Esophagus muscularis mucosa (tissue), 4 donors: ENCODE results near the gene AIF1. TPM values are rescaled to one million over a fixed set of nuclear protein-coding genes. Genes with fewer than 3 reads are reported as not detected.
A peak's percentile ranks its signal among the peaks of the same experiment; 100 is the strongest.

ENCODE experiments used
- DNase-seq: peaks from one replicate; pipeline ENCODE4 v3.0.0-alpha.2; 2017; ENCODE audit errors: extremely low spot score
- H3K27ac ChIP-seq, 4 donors: fragments of 200-600 bp; sonication (generic); replicated peaks in 1 of 4; 1 replicate in 3 of 4; 2 replicates in 1 of 4; pipeline ENCODE4 v1.5.1; 2016 to 2019; ENCODE audit warnings: mild to moderate bottlenecking in 1 of 4
- H3K27me3 ChIP-seq, 4 donors: fragments of 200-600 bp; sonication (generic); one replicate each; pipeline versions ENCODE4 v1.5.1 to v1.6.0; 2016 to 2019
- H3K36me3 ChIP-seq, 4 donors: fragments of 200-600 bp; sonication (generic); one replicate each; pipeline ENCODE4 v1.5.1; 2016 to 2019
- H3K4me1 ChIP-seq, 4 donors: fragments of 200-600 bp; sonication (generic); one replicate each; pipeline ENCODE4 v1.5.1; 2016 to 2019
- H3K4me3 ChIP-seq, 4 donors: fragments of 200-600 bp; sonication (generic); 1 replicate in 2 of 4; 2 replicates in 2 of 4; pipeline ENCODE4 v1.5.1; 2016 to 2019; ENCODE audit warnings: mild to moderate bottlenecking in 4 of 4, moderate library complexity in 1 of 4
- H3K9me3 ChIP-seq, 4 donors: fragments of 200-600 bp; sonication (generic); 1 replicate in 3 of 4; 2 replicates in 1 of 4; pipeline ENCODE4 v1.5.1; 2016 to 2019
- EP300 ChIP-seq: sonication (generic); formaldehyde crosslinking; IDR thresholded peaks from one replicate; pipeline ENCODE4 v1.6.1; 2017; ENCODE audit warnings: antibody characterized with exemption
- POLR2A ChIP-seq: fragments of 450-650 bp; IDR thresholded peaks from one replicate; pipeline ENCODE4 v1.6.1; 2017; ENCODE audit warnings: antibody characterized with exemption, moderate library complexity, mild to moderate bottlenecking, low read depth
- POLR2AphosphoS5 ChIP-seq, 2 donors: sonication (generic); formaldehyde crosslinking; IDR thresholded peaks; one replicate each; pipeline ENCODE4 v1.6.1; 2017; ENCODE audit warnings: antibody characterized with exemption in 2 of 2
- WGBS: methylation state at CpG from one replicate; pipeline ENCODE4 v1.1.5; 2018; 5-methylcytosine and 5-hydroxymethylcytosine counted together
- intact Hi-C: fragments of 100-400 bp; cut with DNase I; formaldehyde crosslinking; loops from one replicate; pipeline ENCODE4 v1.15.1; 2023
- total RNA-seq, 4 donors: library from RNA; depleted of rRNA; stranded (reverse); fragments of >200 nt; gene quantifications; one replicate each; pipeline versions ENCODE4 v1.1.0 to v1.2.1, GENCODE V29; 2016
- TF ChIP-seq, protein P1 (sequence below), 3 experiments: fragments of 200-600 bp in 2 of 3; fragments of 450-650 bp in 1 of 3; sonication (generic) in 2 of 3; IDR thresholded peaks; one replicate each; pipeline ENCODE4 v1.5.1; 2017 to 2019; ENCODE audit warnings: antibody characterized with exemption in 3 of 3, mild to moderate bottlenecking in 2 of 3, moderate library complexity in 1 of 3

AIF1 gene
- total RNA-seq, 4 donors from 2014 or later, result 9.4 to 41.9 (median 14.4) TPM

DNA sequence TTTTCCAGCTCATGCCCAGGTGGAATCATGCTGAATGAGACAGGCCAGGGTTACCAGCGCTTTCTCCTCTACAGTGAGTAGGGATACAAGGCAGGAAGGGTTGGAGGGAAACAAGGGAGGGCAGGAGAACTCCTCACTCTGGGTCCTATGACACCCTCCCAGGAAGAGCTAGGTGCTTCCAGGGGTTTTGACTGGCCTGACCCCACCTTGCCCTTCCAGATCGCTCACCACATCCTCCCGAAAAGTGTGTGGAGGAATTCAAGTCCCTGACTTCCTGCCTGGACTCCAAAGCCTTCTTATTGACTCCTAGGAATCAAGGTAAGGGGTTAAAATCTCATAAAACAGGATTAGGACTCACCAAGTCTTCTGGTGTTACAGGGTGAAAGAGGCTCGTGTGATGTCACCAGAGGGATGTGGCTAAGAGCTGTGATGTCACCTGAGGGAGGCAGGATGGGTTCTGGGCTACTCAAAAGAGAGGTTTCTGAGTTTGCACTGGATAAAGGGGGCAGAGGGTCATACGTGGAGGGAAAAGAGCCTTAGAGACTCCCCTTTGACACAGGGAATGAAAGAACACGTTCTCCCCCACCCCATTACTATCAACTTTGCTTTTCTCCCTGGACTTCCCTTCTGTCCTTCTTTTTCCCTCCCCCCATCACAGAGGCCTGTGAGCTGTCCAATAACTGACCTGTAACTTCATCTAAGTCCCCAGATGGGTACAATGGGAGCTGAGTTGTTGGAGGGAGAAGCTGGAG is 42.5 kb downstream of the AIF1 start:
- H3K4me1 ChIP-seq, result peaks cover 48 to 73% (median 58%) of the 10 kb centered on the region in 4 donors
- peak overlapping the region in 2 of 4 donors; percentile 17 to 20 for H3K27ac ChIP-seq
- WGBS, result 69% methylated on average over 6 of the region's 6 CpGs
- H3K36me3 ChIP-seq, result peaks cover 0 to 45% (median 34%) of the 10 kb centered on the region in 4 donors
- DNase-seq, result no peak
- H3K27me3 ChIP-seq, result no peaks in the 10 kb centered on the region
- intact Hi-C loops, result no loop called here
- H3K4me3 ChIP-seq, result no peak overlapping the region
- H3K9me3 ChIP-seq, result no peaks in the 10 kb centered on the region
- TF ChIP-seq POLR2AphosphoS5 (IDR thresholded peaks at IDR 0.05), result no peak
- TF ChIP-seq POLR2A, result no peak
- no peak for TF ChIP-seq EP300
- TF ChIP-seq, protein P1, sequence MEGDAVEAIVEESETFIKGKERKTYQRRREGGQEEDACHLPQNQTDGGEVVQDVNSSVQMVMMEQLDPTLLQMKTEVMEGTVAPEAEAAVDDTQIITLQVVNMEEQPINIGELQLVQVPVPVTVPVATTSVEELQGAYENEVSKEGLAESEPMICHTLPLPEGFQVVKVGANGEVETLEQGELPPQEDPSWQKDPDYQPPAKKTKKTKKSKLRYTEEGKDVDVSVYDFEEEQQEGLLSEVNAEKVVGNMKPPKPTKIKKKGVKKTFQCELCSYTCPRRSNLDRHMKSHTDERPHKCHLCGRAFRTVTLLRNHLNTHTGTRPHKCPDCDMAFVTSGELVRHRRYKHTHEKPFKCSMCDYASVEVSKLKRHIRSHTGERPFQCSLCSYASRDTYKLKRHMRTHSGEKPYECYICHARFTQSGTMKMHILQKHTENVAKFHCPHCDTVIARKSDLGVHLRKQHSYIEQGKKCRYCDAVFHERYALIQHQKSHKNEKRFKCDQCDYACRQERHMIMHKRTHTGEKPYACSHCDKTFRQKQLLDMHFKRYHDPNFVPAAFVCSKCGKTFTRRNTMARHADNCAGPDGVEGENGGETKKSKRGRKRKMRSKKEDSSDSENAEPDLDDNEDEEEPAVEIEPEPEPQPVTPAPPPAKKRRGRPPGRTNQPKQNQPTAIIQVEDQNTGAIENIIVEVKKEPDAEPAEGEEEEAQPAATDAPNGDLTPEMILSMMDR (IDR thresholded peaks at IDR 0.05), result no peak

DNA sequence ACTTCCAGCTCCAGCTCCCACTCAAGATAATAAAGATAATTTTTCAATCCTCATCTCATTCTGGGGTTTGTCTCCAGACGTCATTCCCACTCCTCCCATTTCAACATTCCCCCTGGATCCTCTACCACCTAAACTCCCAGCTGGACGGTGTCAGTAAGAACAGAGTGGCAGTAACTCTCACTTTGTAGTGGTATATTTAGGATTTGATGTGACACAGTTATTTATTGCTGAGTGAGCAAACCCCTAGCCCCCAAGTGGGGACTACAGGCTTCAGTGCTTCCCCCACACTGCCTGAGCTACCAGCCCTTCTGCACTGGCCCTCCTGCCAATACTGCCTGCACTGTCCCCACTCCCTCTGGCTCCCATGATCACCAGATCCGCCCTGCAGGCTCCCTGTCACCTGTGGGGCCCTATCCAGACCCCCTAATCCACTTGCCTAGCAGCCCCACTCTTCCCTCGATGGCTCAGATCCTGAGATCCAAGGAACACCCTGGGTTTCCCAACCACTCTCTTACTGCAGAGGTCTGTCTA is 43.2 kb downstream of the AIF1 start:
- 73% methylated on average over 4 of the region's 4 CpGs for WGBS
- DNase-seq, result no peak
- Histone ChIP-seq H3K36me3 (peaks cover 0 to 47% (median 36%) of the 10 kb centered on the region in 4 donors), H3K4me1 (peaks cover 53 to 78% (median 62%) of the 10 kb centered on the region in 4 donors), H3K9me3 (no peaks in the 10 kb centered on the region), H3K27ac (peak overlapping the region in 1 of 4 donors; percentile 20), H3K27me3 (no peaks in the 10 kb centered on the region), H3K4me3 (no peak overlapping the region)
- intact Hi-C loops, result no loop called here
- TF ChIP-seq POLR2A (no peak), POLR2AphosphoS5 (IDR thresholded peaks at IDR 0.05) (no peak), EP300 (no peak)
- TF ChIP-seq, protein P1 (IDR thresholded peaks at IDR 0.05), result no peak

DNA sequence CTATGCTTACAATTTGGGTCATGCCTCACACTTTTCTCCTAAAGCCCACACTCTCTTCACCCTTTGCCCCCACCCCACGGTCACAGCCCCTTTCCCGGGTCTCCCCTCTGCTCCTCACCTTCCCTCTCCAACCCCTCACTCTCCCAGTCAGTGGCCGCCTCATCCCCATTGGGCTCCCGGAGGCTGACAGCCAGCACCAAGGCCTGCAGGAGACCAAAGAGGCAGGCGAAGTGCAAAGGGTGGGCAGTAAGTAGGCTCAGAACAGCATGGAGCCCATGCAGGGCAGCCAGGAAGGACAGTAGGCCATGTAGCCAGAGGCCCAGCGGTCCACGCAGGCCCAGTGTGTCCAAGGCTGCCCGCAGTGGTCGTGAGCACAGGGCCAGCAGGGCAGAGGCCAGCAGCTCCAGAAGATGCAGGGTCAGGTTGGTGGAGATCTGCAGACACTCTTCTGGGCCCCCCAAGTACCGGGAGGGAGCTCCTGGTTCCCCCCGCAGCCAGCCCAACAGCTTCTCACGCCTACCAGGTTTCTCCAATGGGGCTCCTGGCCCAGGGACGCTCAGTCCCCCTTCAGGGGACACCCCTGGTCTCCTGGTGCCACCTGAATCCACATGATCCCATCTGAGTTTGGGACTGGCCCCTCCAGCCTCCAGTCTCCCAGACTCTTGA is 44.1 kb downstream of the AIF1 start:
- Histone ChIP-seq H3K27me3 (no peaks in the 10 kb centered on the region), H3K4me3 (peak overlapping the region; percentile 68 to 91 (median 70)), H3K27ac (peak overlapping the region; percentile 84 to 99 (median 89)), H3K4me1 (peaks cover 56 to 78% (median 64%) of the 10 kb centered on the region in 4 donors), H3K36me3 (peaks cover 0 to 48% (median 38%) of the 10 kb centered on the region in 4 donors), H3K9me3 (no peaks in the 10 kb centered on the region)
- intact Hi-C loops, result no loop called here
- 82% methylated on average over 12 of the region's 13 CpGs for WGBS
- DNase-seq, result no peak
- TF ChIP-seq POLR2AphosphoS5 (IDR thresholded peaks at IDR 0.05), result no peak

DNA sequence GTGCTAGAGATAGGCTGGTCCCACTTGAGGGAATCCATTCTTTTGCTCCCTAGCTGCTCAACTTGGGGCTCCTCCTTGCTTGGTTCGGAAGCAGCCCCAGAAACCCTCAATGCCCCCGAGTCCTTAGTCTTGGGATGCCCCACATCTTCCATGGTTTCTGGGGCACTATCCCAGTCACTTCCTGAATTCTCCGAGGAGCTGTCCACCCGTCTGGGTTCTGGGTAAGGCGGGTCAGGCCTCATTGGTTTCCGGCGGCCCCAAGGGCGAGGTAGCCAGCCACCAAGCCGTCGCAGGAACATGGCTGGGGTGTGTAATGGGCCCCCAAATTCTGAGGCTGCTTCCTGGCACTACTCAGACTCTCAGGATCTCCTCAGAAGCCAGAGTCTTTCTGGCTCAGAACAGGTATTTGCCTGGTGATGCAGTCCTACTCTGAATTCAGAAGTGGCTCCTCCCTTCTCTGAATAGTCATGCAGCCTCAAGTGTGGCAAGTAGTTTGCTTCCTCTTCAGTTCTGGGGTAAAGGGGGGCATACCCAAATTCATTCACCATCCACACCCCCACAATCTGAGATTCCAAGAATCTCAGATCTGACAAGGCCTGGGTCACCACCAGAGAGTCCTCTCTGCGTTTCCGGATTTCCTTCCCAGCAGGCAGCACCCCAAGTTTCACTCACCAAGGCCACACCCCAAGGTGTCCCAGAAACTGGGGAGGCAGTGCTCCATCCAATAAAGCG is 44.8 kb downstream of the AIF1 start:
- Histone ChIP-seq H3K36me3 (peaks cover 0 to 48% (median 38%) of the 10 kb centered on the region in 4 donors), H3K4me3 (peak overlapping the region; percentile 68 to 91 (median 70)), H3K9me3 (no peaks in the 10 kb centered on the region), H3K27ac (peak overlapping the region; percentile 84 to 99 (median 89)), H3K27me3 (no peaks in the 10 kb centered on the region), H3K4me1 (peaks cover 60 to 83% (median 66%) of the 10 kb centered on the region in 4 donors)
- intact Hi-C loops, result no loop called here
- no peak for DNase-seq
- WGBS, result 45% methylated on average over 4 of the region's 13 CpGs
- TF ChIP-seq EP300 (no peak), POLR2A (no peak), POLR2AphosphoS5 (IDR thresholded peaks at IDR 0.05) (no peak)
- TF ChIP-seq, protein P1 (IDR thresholded peaks at IDR 0.05), result no peak
